Suprapubic skin (tissue), 4 donors: ENCODE results near the gene PFKP.

Experiments
- CTCF ChIP-seq, 2 donors: fragments of 200-600 bp in 1 of 2; fragments of 450-650 bp in 1 of 2; sonication (generic) in 1 of 2; IDR thresholded peaks; one replicate each; pipeline ENCODE4 v1.5.1; 2016 to 2019; ENCODE audit warnings: antibody characterized with exemption in 2 of 2, mild to moderate bottlenecking in 1 of 2, moderate library complexity in 1 of 2
- EP300 ChIP-seq: sonication (generic); formaldehyde crosslinking; IDR thresholded peaks from one replicate; pipeline ENCODE4 v1.6.1; 2017; ENCODE audit warnings: antibody characterized with exemption
- POLR2A ChIP-seq, 2 donors: fragments of 450-650 bp; IDR thresholded peaks; one replicate each; pipeline ENCODE4 v1.6.1; 2017; ENCODE audit warnings: antibody characterized with exemption in 2 of 2, mild to moderate bottlenecking in 2 of 2, moderate library complexity in 2 of 2
- POLR2AphosphoS5 ChIP-seq, 3 donors: sonication (generic); formaldehyde crosslinking; IDR thresholded peaks; one replicate each; pipeline ENCODE4 v1.6.1; 2017; ENCODE audit warnings: antibody characterized with exemption in 3 of 3

GRCh38 chr10:3133948-3134347, 66.6 kb downstream of the PFKP start:
- no peak for TF ChIP-seq CTCF (IDR thresholded peaks at IDR 0.05)
- no peak for TF ChIP-seq POLR2A (IDR thresholded peaks at IDR 0.05)
- no peak for TF ChIP-seq EP300
- TF ChIP-seq POLR2AphosphoS5 (IDR thresholded peaks at IDR 0.05) = no peak
